Epithelial cell of proximal tubule (primary cell): ENCODE results near the gene GPANK1. TPM values are rescaled to one million over a fixed set of nuclear protein-coding genes. Genes with fewer than 3 reads are reported as not detected.

Experiments used
- DNase-seq: peaks from one replicate; pipeline ENCODE4 v3.0.0-alpha.2; 2011; ENCODE audit warnings: low read depth
- H3K4me3 ChIP-seq: 2 replicates; pipeline ENCODE4 v1.5.1; 2011; ENCODE audit warnings: low read depth, mild to moderate bottlenecking, low read length
- total RNA-seq: library from RNA; depleted of rRNA; stranded (reverse); fragments of >200 nt; gene quantifications from 2 replicates; pipeline ENCODE4 v1.2.3, GENCODE V29; 2015
- TF ChIP-seq, protein P1 (sequence below): conservative IDR thresholded peaks from 2 replicates; pipeline ENCODE4 v1.5.1; 2012; ENCODE audit warnings: low read depth, mild to moderate bottlenecking, low read length

GPANK1 gene
- total RNA-seq, 1 donor from 2014 or later = 32.9 TPM

DNA sequence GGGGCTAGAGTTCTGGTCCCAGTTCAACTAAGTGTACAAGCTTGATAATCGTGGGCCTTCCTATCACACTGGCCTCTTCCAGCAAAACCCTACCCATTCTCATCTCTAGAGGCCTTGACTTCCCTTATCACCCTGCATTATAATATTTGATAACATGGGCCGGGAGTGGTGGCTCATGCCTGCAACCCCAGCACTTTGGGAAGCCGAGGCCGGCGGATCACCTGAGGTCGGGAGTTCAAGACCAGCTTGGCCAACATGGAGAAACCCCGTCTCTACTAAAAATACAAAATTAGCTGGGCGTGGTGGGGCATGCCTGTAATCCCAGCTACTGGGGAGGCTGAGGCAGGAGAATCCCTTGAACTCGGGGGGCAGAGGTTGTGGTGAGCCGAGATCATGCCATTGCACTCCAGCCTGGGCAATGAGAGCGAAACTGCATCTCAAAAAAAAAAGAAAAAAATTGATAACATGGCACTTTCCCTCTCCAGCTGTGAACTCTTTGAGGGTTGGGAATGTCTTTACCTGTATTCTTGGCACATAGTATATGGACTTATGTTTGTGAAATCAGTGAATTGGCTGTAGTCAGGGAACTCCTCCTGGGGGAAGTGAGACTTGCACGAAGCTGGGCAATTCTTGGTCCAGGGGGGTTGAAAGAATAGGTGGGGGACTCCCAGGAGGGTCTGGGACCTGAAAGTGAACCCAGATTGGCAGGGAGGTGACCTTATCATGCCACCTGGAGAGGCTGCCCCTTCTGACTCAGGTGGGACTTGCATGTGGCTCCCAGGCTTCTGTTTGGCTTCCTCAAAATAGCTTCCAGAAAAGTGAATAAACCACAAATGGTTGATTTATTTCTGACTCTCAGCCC lies 3.3 kb downstream of the GPANK1 start:
- TF ChIP-seq, protein P1, sequence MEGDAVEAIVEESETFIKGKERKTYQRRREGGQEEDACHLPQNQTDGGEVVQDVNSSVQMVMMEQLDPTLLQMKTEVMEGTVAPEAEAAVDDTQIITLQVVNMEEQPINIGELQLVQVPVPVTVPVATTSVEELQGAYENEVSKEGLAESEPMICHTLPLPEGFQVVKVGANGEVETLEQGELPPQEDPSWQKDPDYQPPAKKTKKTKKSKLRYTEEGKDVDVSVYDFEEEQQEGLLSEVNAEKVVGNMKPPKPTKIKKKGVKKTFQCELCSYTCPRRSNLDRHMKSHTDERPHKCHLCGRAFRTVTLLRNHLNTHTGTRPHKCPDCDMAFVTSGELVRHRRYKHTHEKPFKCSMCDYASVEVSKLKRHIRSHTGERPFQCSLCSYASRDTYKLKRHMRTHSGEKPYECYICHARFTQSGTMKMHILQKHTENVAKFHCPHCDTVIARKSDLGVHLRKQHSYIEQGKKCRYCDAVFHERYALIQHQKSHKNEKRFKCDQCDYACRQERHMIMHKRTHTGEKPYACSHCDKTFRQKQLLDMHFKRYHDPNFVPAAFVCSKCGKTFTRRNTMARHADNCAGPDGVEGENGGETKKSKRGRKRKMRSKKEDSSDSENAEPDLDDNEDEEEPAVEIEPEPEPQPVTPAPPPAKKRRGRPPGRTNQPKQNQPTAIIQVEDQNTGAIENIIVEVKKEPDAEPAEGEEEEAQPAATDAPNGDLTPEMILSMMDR = no peak
- no peak for DNase-seq
- H3K4me3 ChIP-seq = peak overlapping the region; percentile 85

DNA sequence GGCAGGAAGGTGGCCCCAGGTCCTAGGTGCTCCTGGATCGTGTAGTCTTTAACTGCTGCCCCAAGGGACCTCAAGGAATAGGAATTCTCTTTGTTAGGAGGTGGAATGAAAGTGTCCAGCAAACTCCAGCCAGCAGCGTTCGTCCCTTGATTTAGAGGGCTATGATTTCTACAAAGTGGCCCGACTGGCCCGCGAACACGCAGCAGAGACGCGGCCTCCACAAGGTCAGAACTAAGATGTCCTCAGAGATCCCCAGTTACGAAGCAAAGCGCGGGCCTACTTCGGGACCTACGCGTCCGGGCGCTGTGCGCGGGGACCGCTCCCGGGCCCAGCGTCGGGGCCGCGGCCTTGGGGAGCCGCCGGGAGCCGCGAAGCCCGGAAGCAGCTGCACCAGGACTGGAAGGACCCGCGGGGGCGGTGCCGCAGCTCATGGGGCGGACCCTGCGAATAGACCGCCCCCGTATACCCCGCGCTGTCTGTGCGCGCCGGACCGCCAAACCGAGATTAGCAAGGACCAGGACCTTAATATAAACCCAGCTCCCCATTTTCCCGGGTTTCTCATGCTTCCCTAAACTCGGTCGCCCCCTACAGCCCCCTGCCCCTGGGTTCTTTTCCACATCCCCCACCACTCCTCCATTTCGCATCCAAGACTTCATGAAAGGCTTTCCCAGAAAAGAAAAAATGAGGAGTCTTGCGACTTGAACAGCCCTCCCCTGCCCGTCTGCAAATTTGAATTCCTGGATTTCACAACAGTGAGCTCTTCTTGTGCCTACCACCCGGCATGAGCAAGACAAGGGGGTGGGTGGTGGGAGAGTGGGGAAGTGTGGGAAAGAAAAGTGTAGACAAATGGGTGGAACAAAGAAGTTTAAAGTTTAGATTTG lies 4.2 kb downstream of the GPANK1 start, which contains the start of gene C6orf47:
Gene C6orf47 (minus strand): TSS at position 398 of the 881 bp plus-strand sequence. CDS start 831 bp downstream, outside the sequence.
- TF ChIP-seq, protein P1 = no peak
- H3K4me3 ChIP-seq = peak within 1 kb of the TSS; percentile 85
- DNase-seq = no peak

DNA sequence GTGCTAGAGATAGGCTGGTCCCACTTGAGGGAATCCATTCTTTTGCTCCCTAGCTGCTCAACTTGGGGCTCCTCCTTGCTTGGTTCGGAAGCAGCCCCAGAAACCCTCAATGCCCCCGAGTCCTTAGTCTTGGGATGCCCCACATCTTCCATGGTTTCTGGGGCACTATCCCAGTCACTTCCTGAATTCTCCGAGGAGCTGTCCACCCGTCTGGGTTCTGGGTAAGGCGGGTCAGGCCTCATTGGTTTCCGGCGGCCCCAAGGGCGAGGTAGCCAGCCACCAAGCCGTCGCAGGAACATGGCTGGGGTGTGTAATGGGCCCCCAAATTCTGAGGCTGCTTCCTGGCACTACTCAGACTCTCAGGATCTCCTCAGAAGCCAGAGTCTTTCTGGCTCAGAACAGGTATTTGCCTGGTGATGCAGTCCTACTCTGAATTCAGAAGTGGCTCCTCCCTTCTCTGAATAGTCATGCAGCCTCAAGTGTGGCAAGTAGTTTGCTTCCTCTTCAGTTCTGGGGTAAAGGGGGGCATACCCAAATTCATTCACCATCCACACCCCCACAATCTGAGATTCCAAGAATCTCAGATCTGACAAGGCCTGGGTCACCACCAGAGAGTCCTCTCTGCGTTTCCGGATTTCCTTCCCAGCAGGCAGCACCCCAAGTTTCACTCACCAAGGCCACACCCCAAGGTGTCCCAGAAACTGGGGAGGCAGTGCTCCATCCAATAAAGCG lies 5.0 kb downstream of the GPANK1 start:
- TF ChIP-seq, protein P1 = no peak
- H3K4me3 ChIP-seq = peak overlapping the region; percentile 85
- no peak for DNase-seq

DNA sequence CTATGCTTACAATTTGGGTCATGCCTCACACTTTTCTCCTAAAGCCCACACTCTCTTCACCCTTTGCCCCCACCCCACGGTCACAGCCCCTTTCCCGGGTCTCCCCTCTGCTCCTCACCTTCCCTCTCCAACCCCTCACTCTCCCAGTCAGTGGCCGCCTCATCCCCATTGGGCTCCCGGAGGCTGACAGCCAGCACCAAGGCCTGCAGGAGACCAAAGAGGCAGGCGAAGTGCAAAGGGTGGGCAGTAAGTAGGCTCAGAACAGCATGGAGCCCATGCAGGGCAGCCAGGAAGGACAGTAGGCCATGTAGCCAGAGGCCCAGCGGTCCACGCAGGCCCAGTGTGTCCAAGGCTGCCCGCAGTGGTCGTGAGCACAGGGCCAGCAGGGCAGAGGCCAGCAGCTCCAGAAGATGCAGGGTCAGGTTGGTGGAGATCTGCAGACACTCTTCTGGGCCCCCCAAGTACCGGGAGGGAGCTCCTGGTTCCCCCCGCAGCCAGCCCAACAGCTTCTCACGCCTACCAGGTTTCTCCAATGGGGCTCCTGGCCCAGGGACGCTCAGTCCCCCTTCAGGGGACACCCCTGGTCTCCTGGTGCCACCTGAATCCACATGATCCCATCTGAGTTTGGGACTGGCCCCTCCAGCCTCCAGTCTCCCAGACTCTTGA lies 5.7 kb downstream of the GPANK1 start:
- TF ChIP-seq, protein P1 = no peak
- DNase-seq = no peak
- H3K4me3 ChIP-seq = peak overlapping the region; percentile 85

DNA sequence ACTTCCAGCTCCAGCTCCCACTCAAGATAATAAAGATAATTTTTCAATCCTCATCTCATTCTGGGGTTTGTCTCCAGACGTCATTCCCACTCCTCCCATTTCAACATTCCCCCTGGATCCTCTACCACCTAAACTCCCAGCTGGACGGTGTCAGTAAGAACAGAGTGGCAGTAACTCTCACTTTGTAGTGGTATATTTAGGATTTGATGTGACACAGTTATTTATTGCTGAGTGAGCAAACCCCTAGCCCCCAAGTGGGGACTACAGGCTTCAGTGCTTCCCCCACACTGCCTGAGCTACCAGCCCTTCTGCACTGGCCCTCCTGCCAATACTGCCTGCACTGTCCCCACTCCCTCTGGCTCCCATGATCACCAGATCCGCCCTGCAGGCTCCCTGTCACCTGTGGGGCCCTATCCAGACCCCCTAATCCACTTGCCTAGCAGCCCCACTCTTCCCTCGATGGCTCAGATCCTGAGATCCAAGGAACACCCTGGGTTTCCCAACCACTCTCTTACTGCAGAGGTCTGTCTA lies 6.6 kb downstream of the GPANK1 start:
- no peak for DNase-seq
- peak overlapping the region; percentile 5 for H3K4me3 ChIP-seq
- TF ChIP-seq, protein P1 = no peak
